ENCODE data around the gene SFTA2.

The SFTA2 gene

GRCh38 chr6:30889921-30890645 lies 41.9 kb downstream of the SFTA2 start:
- DNase-seq: no peak

- DNase-seq: no peak
These were observed 42.5 kb downstream of the SFTA2 start for GRCh38 chr6:30889496-30889885.

- no peak for DNase-seq
These were observed 43.0 kb downstream of the SFTA2 start for GRCh38 chr6:30888816-30889495.

GRCh38 chr6:30887901-30888815 lies 43.8 kb downstream of the SFTA2 start:
- no peak for DNase-seq

GRCh38 chr6:30886897-30887255 lies 45.1 kb downstream of the SFTA2 start:
- DNase-seq: no peak

GRCh38 chr6:30885999-30886896 lies 45.7 kb downstream of the SFTA2 start:
- no peak for DNase-seq

GRCh38 chr6:30885481-30885998 lies 46.4 kb downstream of the SFTA2 start:
- DNase-seq: no peak

GRCh38 chr6:30884521-30885480 lies 47.2 kb downstream of the SFTA2 start:
- peak in 3 of 4 experiments; percentile 36 to 55 (median 53) for DNase-seq

- peak; percentile 23 to 62 (median 42) for DNase-seq
These were observed 48.1 kb downstream of the SFTA2 start, which contains the start of gene DDR1 for GRCh38 chr6:30883685-30884520. TSS of gene DDR1 (plus strand) at chr6:30884519. CDS start at chr6:30888730, 4,211 bp downstream.

- no peak for DNase-seq
These were observed 48.9 kb downstream of the SFTA2 start for GRCh38 chr6:30882759-30883684.

- DNase-seq: no peak
These were observed 49.7 kb downstream of the SFTA2 start for GRCh38 chr6:30882204-30882758.

- DNase-seq: no peak
These were observed 50.4 kb downstream of the SFTA2 start for GRCh38 chr6:30881392-30882203.

Measured in suppressor macrophage (primary cell).